Stimulated activated naive CD4-positive, alpha-beta T cell treated with Interleukin-2 at 50 U/mL for 16 hours (primary cell): ENCODE data around the gene PDPK1.
"Not testable (repeated sequence)": the region's sequence is repeated elsewhere in the genome, so short reads cannot be mapped to it uniquely, and the experiment has no call there.

ENCODE experiments used
- DNase-seq: peaks from one replicate; lab custom pipeline; 2025; lab: John Stamatoyannopoulos, UW

The PDPK1 gene

DNA sequence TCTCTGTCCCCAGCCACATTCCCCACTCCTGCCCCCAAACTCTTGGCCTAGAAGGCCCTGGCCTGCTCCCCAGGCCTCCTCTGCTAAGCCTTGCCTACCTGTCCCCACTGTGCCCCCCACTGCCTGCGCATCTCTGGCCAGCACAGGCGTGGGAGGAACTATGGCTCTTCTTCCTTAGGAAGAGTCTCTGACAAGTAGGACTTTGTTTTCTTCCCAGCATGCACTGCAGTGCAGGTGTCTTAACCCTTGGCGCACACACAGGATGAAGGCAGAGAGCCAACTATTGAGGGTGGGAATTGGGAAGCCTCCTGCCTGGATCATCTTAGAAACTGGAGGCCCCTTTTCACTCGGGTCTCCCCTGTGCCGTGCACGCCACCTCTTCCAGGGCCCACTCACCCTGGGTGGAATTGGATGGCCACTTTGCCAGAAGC, 14.0 kb upstream of the PDPK1 start:
- DNase-seq, result no peak

DNA sequence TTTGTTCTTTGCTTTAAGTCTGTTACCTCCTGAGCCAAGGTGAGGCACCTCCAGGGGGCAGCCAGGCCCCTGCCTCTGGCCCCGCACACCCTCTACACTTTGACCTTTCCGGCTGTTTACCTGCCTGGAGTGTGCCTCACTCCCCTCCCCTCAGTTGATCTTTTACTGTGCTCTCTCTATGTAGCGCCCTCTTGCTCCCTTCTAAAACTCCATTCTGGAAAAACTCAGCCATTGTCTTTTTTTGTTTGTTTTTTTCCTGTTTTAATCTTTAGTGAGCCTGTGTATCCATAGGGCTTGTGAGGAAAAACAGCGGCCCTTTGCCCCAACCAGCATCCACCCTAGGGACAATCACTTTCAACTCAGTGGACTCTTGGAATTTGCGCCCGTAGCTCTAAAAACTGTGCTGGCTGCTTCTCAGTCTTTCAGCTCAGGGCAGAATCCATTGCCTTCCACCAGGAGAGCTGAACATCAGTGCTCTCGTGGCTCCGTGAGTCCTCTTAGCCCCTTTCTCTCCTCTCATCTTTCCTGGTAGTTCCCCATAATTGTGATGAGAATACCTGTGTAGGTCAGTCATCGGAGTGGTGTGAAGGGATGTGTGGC, 13.4 kb upstream of the PDPK1 start:
- no peak for DNase-seq

DNA sequence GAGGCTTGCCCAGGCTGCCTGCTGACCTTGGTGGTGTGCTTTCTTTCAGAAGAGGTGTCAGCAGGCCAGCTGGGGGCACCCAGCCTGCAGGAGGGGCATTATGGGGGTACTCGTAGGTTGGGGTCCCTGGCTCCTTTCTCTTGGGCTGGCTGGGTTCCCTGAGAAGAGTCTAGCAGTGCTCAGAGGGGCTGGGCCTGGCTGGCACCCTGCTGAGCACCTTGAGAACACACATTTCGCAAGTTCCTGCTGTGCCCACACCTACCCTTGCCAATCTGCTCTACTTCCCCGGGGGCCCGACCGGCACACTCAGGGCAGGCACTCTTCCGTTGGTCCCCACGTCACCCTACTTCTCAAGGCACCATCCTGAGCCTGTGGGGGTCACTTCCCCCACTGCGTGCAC, 11.7 kb upstream of the PDPK1 start:
- no peak for DNase-seq

DNA sequence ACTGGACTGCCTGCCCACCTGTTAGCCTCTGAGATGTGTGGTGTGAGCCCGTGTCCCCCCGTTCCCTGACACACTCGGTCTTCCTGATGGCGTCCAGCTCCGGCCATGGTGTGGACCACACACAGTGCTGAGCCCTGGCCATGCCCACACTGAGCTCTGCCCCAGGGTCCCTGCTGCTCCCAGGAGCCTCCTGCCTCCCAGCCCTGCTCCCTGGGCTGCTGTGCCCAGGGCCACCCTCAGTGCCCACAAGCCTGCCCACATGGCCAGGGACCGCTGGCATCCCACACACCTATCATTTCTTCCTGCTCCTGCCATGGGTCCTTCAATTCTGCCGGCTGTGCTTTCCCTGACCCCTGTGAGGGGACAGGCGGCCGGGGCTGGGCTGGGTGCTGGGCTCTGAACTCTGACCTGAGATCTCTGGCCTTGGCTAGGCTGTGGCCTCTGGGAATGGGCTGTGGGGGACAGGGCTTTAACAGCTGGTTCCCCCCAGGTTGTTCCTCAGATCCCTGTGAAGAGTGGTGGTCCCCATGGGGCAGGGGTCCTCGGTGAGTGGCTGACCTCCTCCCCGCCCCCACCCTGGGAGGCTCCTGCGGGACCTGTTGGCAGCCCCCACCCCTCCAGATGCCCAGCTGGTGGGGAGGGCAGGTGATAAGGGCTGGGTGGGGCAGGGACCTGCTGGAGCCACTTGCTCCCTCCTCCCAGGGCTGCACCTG, 10.6 kb upstream of the PDPK1 start:
- DNase-seq, result no peak

DNA sequence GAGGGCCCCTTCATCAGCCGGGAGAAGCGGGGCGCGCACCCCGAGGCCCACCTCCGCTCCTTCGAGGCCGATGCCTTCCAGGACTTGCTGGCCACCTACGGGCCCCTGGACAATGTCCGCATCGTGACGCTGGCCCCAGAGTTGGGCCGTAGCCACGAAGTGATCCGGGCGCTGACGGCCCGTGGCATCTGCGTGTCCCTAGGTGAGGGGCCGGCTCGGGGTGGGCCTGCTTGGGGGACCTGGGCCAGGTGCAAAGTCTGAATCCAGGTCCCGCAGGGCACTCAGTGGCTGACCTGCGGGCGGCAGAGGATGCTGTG, 10.1 kb upstream of the PDPK1 start:
- no peak for DNase-seq

DNA sequence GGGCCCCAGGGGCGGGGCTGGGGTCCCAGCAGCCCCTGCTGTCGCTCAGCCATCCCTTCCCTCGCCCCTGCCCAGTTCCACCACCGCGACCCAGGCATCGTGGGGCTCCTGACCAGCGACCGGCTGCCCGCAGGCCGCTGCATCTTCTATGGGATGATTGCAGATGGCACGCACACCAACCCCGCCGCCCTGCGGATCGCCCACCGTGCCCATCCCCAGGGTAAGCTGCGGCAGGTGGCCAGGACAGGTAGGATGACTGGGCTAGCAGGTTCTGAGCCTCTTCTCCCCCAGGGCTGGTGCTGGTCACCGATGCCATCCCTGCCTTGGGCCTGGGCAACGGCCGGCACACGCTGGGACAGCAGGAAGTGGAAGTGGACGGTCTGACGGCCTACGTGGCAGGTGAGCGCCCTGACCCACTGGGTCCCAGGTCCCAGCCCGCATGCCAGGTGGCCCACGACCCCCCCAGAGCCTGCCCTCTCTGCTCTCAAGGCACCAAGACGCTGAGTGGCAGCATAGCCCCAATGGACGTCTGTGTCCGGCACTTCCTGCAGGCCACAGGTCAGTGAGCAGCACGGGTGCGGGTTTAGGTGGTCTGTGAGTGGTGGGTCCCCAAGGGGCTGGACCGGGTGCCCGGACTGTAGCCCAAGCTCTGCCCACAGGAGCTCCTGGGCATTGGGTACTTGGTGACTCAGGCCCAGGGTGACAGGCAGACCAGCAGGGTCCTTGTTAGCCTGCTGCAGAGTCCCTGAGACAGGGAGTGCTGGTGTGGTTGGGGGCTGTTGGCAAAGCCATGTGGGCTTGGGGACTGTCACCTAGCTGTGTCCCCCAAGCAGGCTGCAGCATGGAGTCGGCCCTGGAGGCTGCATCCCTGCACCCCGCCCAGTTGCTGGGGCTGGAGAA, 9.4 kb upstream of the PDPK1 start:
- no peak for DNase-seq

DNA sequence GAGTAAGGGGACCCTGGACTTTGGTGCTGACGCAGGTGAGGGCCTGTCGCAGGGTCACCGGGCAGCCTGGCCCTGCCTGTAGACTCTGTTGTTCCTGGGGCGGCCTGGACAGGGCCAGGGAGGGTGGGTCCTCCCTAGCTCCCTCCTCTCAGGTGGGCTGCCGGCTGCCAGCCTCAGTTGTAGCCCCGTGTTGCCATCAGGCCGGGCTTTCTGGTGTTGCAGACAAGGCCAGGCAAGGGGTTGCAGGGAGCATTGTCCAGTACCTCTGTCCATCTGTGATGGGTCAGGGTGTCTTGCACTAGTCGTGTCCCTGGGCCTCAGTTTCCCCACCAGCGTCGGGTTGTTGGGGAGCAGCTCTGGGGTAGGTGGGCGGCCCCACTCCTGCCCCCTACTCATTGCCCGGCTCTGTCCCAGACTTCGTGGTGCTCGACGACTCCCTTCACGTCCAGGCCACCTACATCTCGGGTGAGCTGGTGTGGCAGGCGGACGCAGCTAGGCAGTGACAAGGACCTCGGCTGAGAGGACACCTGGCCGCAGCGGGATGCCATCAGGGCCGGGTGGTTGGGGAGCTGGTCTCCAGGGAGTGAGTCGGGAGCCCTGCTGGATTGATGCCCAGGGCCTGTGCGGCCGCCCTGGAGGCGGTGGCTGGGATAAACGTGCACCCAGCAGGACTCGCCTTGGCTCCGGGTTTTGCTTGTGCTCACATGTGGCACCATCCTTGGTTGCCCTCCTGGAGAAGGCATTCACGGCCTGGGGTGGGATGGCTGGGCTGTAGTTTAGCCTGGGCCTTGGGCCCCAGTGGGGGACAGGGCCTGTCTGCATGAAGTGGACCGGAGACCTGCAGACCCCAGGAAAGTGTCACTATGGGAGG, 8.5 kb upstream of the PDPK1 start:
- no peak for DNase-seq

DNA sequence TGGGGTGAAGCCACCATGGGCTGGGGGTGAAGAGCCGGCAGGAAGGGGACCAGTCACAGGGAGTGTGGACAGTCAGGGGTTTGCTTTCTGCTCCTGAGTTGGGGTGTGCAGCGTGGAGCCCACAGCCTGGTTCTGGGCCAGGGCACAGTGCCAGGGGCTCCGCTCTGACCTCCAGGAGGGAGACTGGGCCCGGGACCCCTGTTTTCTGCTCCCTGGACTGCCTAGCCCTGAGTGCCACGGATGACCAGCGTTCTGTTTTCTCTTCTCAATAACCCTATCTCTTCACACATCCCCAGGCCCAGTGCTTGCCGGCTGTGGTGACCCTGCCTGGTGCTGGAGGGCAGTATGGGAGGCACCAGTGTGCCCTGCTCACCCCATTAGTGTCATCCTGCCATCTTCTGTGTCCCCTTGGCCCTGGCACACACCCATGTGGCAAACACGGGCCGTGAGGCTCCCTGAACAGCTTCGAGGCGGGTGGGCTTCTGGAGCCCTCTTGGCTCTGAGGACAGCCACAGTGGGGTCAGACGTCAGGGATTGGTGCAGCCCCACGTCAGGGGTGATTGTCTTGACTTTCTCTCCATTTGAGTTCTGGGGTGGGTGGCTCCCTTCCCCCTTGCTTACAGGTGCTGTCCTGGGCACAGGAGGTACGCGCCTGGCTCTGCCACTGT, 7.7 kb upstream of the PDPK1 start:
- no peak for DNase-seq

DNA sequence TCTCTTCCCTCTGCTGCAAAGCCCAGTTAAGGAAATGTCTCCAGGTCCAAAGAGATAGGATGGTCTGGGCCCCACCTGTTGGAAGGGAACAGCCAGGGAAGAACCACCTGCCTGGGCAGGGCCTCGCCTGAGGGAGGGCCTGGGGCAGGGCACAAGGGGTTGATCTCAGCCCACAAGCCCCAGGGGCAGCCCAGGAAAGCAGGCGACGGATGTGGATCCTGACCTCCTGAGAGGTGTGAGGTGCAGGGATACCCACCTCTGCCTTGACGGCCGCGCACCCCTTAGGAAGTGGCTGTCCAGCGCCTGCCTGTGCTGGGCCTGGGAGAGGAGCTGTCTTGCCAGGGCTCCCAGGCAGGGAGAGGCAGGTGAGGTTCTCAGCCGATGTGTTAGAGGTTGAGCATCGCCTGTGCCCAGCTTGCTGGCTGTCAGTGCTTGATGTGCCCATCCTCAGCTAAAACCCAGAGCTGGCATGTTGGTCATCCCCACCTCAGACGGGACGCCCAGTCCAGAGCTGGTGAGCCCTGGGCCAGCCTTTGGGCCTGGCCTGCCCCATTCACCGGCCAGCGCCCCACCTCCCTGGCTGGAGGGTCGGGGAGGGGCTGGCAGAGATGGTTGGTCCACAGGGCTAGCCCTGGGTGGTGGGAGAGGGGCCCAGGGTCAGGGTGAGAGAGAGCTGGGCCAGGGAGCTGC, 7.0 kb upstream of the PDPK1 start:
- DNase-seq, result no peak

DNA sequence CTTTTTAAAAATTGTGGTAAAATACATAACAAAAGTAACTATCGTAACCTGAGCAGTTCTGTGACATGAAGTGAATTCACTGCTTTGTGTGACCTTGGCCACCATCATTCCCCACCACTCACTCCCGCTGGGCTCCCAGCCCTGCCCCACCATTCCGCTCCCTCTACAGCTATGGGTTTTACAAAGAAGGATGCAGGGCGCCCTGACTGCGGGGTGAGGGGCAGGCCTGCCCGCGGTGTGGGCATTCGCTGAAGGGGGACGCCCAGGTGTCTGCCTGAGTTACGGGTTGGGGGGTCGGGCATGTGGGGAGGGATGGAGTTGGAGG, 6.5 kb upstream of the PDPK1 start, which contains the start of gene CEMP1:
TSS of gene CEMP1 (minus strand) at position 38 of the 325 bp plus-strand sequence. CDS start 335 bp downstream, outside the sequence.
- no peak for DNase-seq

DNA sequence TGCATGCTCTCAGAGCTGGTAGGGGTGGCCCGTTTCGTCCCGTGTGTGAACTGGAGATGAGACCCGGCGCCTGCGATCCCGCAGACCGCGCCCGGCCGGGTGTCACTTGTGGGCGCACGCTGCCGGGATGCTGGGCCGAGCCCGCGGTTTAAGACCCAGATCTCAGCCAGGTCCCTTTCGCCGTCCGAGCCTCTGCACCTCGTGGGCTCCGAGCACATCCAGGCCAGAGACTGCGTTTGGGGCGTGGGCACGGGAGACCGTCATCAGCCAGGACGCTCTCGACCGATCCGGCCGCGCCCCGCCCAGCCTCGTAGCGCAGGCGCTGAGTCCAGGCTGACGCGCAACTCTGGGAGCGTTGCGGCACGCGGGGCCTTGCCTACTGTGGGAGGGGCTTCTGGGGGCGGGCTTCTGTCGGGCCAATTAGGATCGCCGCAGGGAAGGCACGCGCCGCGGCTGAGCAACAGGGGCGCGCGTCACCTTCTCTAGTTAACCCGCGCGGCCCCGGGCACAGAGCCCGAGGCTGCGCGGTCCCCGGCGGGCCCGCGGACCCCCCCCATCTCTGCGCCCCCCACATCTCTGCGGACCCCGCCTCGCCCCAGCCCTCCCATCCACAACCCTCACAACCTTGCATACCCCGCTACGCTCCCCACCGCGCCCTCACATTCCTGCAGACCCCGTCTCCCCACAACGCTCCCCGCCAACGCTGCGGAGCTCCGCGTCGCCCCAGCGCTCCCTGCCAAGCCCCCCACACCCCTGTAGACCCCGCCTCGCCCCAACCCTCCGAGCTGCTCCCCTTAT, 5.9 kb upstream of the PDPK1 start:
- DNase-seq, result peak; percentile 99

DNA sequence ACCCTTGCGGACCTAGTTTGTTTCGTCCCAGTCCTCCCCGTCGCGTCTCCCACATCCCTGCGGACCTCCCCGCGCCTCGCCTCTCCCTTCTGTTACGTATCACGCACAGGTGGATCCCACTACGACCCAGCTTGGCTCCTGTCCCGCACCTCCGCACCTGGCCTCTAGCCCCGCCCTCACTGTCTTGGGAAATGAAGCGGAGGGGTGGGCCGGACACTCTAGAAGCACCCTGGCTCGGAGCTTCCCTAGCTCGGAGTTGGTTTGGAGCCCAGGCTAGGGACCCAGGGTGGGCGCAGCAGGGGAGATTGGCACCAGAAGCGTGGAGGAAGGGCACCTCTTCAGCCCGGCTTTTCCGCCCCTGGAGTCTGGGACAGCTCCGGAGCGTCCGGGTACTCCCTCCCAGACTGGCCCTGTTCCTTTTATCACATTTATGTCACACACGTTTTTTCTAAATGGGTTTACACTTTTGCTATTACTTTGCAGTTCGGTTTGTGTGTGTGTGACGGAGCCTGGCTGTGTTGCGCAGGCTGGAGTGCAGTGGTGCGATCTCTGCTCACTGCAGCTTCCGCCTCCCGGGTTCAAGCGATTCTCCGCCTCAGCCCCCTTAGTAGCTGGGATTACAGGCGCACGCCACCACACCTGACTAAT, 5.2 kb upstream of the PDPK1 start:
- peak; percentile 52 for DNase-seq

DNA sequence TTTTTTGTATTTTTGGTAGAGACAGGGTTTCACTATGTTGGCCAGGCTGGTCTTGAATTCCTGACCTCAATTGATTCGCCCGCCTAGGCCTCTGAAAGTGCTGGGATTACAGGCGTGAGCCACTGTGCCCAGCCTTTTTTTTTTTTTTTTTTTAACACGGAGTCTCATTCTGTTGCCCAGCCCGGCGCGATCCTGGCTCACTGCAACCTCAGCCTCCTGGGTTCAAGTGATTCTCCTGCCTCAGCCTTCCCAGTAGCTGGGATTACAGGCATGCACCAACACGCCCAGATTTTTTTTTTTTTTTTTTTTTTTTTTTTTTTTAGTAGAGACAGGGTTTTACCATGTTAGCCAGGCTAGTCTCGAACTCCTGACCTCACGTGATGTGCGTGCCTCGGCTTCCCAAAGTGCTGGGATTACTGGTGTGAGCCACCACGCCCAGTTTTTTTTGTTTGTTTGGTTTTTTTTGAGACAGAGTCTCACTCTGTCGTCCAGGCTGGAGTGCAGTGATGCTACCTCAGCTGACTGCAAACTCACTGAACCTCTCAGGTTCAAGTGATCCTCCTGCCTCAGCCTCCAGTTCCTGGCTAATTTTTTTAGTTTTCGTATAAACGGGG, 4.6 kb upstream of the PDPK1 start:
- not testable (repeated sequence) for DNase-seq

DNA sequence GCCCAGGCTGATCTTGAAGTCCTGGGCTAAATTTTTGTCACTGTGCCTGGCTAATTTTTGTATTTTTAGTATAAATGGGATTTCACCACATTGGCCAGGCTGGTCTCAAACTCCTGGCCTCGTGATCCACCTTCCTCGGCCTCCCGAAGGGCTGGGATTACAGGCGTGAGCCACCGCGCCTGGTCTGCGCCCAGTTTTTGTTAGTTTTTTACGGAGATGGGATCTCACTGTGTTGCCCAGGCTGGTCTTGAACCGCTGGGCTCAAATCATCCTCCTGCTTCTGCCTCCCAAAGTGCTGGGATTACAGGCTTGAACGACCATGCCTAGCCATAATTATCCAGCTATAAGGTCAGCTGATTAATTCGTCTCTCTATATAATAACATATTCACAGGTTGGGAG, 3.9 kb upstream of the PDPK1 start:
- no peak for DNase-seq

DNA sequence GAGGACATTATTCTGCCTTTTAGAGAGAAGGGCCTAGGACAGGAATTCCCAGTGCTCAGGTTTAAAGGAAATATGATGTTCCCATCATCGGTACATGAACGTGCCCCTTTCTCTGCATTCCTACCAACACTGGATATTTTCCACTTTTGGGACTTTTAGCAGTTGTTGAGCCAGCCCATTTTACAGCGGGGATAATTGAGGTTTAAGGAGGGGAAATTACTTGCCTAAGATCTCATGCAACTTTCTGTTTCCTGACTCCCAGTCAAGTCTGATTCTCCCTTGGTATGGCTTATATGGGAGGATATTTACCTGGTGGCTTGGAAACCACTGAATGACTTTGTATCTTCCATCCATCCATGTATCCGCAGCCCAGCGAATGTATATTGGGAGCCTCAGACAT, 3.5 kb upstream of the PDPK1 start:
- DNase-seq, result not testable (repeated sequence)

DNA sequence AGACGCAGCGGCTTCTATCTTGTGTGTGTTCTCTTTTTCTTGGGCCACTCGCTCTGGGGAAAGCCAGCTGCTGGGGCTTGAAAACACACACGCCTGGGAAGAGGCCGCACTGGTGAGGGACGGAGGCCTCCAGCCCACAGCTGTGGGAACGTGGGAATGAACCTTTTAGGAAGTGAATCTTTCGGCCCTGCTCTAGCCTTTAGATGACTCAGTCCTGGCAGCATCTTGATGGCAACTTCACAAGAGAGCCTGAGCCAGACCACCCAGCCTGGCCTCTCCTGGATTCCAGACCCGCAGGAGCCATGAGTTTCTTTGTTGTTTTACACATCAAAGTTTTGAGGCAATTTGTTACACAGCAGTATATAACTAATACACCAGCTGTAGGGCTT, 2.2 kb upstream of the PDPK1 start:
- no peak for DNase-seq

DNA sequence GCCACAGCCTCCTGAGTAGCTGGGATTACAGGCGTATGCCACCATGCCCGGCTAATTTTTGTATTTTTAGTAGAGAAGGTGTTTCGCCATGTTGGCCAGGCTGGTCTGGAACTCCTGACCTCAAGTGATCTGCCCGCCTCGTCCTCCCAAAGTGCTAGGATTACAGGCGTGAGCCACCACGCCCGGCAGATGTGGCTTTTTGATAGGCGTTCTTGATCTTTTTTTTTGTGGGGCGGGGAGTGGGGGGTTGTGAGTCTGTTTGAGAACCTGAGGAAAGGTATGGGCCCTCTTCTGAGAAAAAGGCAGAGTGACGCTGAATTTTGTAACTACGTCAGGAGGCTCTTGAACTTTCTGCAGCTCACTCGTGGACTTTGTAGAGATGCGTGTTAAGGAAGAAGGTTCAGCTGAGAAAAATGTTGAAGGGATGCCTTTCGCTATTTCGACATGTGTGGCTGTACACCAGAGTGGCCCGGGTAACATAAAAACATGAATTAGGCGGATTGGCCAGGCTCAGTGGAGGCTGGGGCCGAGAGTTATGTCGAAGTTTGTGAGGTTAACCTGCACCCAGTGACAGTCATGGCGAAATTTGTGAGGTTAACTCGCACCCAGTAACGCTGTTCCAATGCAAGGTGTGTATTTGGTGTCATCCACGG, 1.5 kb downstream of the PDPK1 start:
- DNase-seq, result not testable (repeated sequence)

DNA sequence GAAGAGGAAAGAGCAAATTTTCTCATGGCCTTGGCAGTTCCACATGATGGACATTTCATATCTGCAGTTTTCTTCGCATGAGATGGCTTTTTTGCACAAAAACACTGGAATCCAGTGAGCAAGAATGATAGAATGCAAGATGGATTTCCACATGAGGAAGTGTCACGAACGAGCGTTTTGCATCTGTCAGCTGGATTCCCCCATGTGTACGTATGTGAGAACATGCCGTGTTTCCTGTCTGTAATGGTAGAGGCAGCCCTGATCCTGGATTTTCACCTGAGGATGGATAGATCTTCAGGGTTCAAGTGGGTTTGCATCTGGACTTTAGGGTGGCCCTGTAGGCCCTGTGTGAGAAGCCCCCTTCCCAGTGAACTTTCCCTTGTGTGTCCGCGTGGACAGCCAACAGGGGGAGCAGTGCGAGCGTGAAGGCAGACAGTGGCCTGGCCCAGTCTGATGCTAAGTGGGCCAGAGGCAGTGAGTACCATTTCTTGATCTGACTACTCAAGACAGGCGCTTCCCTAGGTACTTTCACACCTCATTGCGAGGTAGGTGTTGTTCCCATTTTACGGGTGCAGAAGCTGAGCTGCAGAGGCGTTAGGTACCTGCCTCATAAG, 2.1 kb downstream of the PDPK1 start:
- DNase-seq, result peak; percentile 33
